ENCODE measurements around the gene COL4A6. TPM values are rescaled to one million over a fixed set of nuclear protein-coding genes. Genes with fewer than 3 reads are reported as not detected.

COL4A6 gene
- total and polyA plus RNA-seq, 10 of the 15 experiments (the other 5 are each of a cell fraction or from before 2014, with no cell fraction given) = 0.02 to 0.56 (median 0.05) TPM; not detected in 3

DNA sequence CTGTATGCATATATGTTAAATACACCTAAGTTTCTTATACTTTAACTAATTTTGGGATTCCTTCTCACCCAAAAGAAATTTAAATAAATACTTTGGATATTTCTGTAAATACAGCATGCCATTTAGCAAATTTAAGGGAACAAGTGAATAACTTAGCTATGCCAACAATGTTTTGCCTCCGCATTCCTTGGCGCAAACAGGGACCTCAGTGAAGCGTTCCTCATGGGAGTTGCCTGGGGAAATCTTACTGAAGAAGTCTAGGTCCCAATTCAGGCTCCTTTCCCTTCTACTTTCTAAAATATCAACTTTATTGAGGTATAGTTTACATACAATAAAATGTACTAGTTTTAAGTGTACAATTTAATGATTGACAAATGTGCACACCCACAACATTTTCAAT, 26.4 kb upstream of the COL4A6 start:
- no peak overlapping the region for H3K4me2 ChIP-seq (ENCODE audit: control insufficient read depth, insufficient read depth)
- WGBS (ENCODE audit: insufficient coverage, insufficient replicate concordance, low lambda C conversion rate, missing lambda C conversion rate) = 80% methylated on average over 3 of the region's 3 CpGs

More for the DNA sequence above, 26.4 kb upstream of the COL4A6 start:
- no peak for ATAC-seq
- no peaks in the 10 kb centered on the region for H3K36me3 ChIP-seq (ENCODE audit: control insufficient read depth in 2 of 2, insufficient read depth in 2 of 2, low read length in 1 of 2)
- intact Hi-C loops (cut with micrococcal nuclease; ENCODE audit: unreplicated experiment) (no loop called here), in situ Hi-C loops (cut with MboI) (no loop called here)
- ChIA-PET POLR2A (no interaction called here), SMC1A (ENCODE audit: uncharacterized antibody, unreplicated experiment) (no interaction called here), CTCF (no interaction called here), RAD21 (ENCODE audit: unreplicated experiment) (no interaction called here)
- no peaks in the 10 kb centered on the region for H3K9me3 ChIP-seq (replicated peaks; ENCODE audit: control insufficient read depth, insufficient read depth, low read length)
- no peaks in the 10 kb centered on the region for H4K20me1 ChIP-seq (ENCODE audit: control insufficient read depth, insufficient read depth)
- H3K79me2 ChIP-seq (ENCODE audit: control insufficient read depth, insufficient read depth, low read length) = no peaks in the 10 kb centered on the region
- no peak overlapping the region for H3K27ac ChIP-seq (ENCODE audit: control insufficient read depth, insufficient read depth)
- no TSS peak for BruUV-seq (replicated peaks)
- H3K27me3 ChIP-seq (replicated peaks in 1 of 2; ENCODE audit: control insufficient read depth in 2 of 2, insufficient read depth in 2 of 2, low read length in 1 of 2) = no peaks in the 10 kb centered on the region
- TF ChIP-seq KAT2A (conservative IDR thresholded peaks at IDR 0.05; ENCODE audit: control insufficient read depth, low read depth, low read length) (no peak), RBBP5 (conservative IDR thresholded peaks at IDR 0.05) (no peak), NR2C1 (IDR thresholded peaks at IDR 0.05) (no peak)
- TF ChIP-seq, protein P1, sequence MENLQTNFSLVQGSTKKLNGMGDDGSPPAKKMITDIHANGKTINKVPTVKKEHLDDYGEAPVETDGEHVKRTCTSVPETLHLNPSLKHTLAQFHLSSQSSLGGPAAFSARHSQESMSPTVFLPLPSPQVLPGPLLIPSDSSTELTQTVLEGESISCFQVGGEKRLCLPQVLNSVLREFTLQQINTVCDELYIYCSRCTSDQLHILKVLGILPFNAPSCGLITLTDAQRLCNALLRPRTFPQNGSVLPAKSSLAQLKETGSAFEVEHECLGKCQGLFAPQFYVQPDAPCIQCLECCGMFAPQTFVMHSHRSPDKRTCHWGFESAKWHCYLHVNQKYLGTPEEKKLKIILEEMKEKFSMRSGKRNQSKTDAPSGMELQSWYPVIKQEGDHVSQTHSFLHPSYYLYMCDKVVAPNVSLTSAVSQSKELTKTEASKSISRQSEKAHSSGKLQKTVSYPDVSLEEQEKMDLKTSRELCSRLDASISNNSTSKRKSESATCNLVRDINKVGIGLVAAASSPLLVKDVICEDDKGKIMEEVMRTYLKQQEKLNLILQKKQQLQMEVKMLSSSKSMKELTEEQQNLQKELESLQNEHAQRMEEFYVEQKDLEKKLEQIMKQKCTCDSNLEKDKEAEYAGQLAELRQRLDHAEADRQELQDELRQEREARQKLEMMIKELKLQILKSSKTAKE (IDR thresholded peaks at IDR 0.05; ENCODE audit: low read depth, poor library complexity, severe bottlenecking) = no peak
- TF ChIP-seq, protein P2, sequence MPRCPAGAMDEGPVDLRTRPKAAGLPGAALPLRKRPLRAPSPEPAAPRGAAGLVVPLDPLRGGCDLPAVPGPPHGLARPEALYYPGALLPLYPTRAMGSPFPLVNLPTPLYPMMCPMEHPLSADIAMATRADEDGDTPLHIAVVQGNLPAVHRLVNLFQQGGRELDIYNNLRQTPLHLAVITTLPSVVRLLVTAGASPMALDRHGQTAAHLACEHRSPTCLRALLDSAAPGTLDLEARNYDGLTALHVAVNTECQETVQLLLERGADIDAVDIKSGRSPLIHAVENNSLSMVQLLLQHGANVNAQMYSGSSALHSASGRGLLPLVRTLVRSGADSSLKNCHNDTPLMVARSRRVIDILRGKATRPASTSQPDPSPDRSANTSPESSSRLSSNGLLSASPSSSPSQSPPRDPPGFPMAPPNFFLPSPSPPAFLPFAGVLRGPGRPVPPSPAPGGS (IDR thresholded peaks at IDR 0.05; ENCODE audit: borderline replicate concordance, insufficient read depth, low read depth, low read length, poor library complexity, severe bottlenecking) = no peak
- no peak overlapping the region for H2AFZ ChIP-seq (ENCODE audit: control insufficient read depth, low read depth, low read length)
- H3K4me3 ChIP-seq = no peak overlapping the region
- no peaks in the 10 kb centered on the region for H3K4me1 ChIP-seq (ENCODE audit: control insufficient read depth, insufficient read depth, low read length)
- DNase-seq (ENCODE audit: low read depth, low spot score) = no peak
- FAIRE-seq = no peak
- no peak overlapping the region for H3K9ac ChIP-seq (ENCODE audit: control insufficient read depth, insufficient read depth, low read length)
